Mesothelial cell of epicardium (in vitro differentiated cells): ENCODE measurements around the gene ASTN2. TPM values are rescaled to one million over a fixed set of nuclear protein-coding genes. Genes with fewer than 3 reads are reported as not detected.
"Not testable (repeated sequence)": the region's sequence is repeated elsewhere in the genome, so short reads cannot be mapped to it uniquely, and the experiment has no call there.

Source experiments
- DNase-seq, 2 experiments: peaks; one replicate each; pipeline ENCODE4 v3.0.0; 2021; ENCODE audit warnings: low spot score in 2 of 2; ENCODE audit not compliant: unreplicated experiment in 2 of 2
- H3K27ac Mint-ChIP-seq: 2 replicates; pipeline ENCODE4 v1.8.0; 2021; ENCODE audit warnings: mixed read lengths
- H3K27me3 Mint-ChIP-seq: 2 replicates; pipeline ENCODE4 v1.8.0; 2021; ENCODE audit warnings: low read depth, mixed read lengths
- H3K36me3 Mint-ChIP-seq: 2 replicates; pipeline ENCODE4 v1.8.0; 2021; ENCODE audit warnings: mixed read lengths
- H3K4me1 Mint-ChIP-seq: 2 replicates; pipeline ENCODE4 v1.8.0; 2021; ENCODE audit warnings: mixed read lengths
- H3K4me3 Mint-ChIP-seq: 2 replicates; pipeline ENCODE4 v1.8.0; 2021; ENCODE audit warnings: mild to moderate bottlenecking, moderate library complexity, mixed read lengths
- H3K9me3 Mint-ChIP-seq: 2 replicates; pipeline ENCODE4 v1.8.0; 2021; ENCODE audit warnings: mixed read lengths
- CTCF ChIP-seq: fragments of 200-600 bp; sonication (generic); IDR thresholded peaks from one replicate; pipeline ENCODE4 v1.5.0; 2021; ENCODE audit warnings: antibody characterized with exemption; ENCODE audit not compliant: unreplicated experiment
- total RNA-seq: library from RNA; stranded (reverse); gene quantifications from 3 replicates; pipeline ENCODE4 v1.2.1, GENCODE V29; 2021

The ASTN2 gene
- total RNA-seq, 1 donor from 2014 or later: 12.2 TPM

DNA sequence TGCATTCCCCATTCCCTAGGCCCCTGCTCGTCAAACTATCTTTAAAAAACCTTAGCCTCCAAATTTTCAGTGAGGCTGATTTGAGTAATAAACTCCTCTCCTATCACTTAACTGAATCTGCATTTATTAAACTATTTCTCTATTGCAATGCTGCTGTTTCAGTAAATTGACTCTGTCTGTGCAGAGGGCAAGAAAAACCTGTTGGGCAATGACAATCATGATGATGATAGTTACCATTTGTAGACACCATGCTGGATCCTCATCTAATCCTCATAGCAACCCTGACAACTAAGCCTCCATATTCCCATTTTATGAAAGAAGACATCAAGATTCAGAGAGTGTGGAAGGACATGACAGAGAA is 514.9 kb downstream of the ASTN2 start:
- Mint-ChIP-seq H3K4me1 (no peaks in the 10 kb centered on the region), H3K27me3 (peaks cover 2% of the 10 kb centered on the region), H3K4me3 (no peak overlapping the region), H3K36me3 (peaks cover 1% of the 10 kb centered on the region), H3K27ac (no peak overlapping the region), H3K9me3 (peaks cover 23% of the 10 kb centered on the region)
- no peak for TF ChIP-seq CTCF
- DNase-seq: no peak

GRCh38 chr9:116899337-116900006 is 515.4 kb downstream of the ASTN2 start:
- peaks cover 5% of the 10 kb centered on the region for H3K27me3 Mint-ChIP-seq
- H3K27ac Mint-ChIP-seq: no peak overlapping the region
- H3K4me1 Mint-ChIP-seq: no peaks in the 10 kb centered on the region
- H3K4me3 Mint-ChIP-seq: no peak overlapping the region
- DNase-seq: no peak
- H3K36me3 Mint-ChIP-seq: peaks cover 1% of the 10 kb centered on the region
- no peak for TF ChIP-seq CTCF
- H3K9me3 Mint-ChIP-seq: peaks cover 23% of the 10 kb centered on the region

- H3K9me3 Mint-ChIP-seq: peaks cover 21% of the 10 kb centered on the region
- not testable (repeated sequence) for H3K4me1 Mint-ChIP-seq, H3K4me3 Mint-ChIP-seq, DNase-seq, H3K27ac Mint-ChIP-seq, H3K36me3 Mint-ChIP-seq, H3K27me3 Mint-ChIP-seq
Observed at GRCh38 chr9:116898131-116898530, 516.7 kb downstream of the ASTN2 start.

DNA sequence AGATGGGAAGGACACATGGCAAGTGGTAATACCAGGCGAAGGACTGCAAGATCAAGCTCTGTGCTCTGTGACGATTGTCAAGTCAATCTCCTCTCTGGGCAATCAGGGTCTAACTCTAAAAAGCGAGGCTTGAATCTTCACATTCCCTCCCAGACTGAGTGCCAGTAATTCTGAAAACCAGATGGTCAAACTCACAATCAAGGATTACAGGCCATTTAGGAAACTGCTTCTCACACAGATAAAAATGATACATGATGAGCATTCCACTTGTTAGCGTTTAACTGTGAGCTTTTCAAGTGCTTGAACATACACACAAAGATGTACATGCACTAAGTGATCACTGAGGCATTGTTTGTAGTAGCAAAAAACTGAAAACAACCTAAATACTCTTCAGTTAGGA is 517.7 kb downstream of the ASTN2 start:
- peaks cover 1% of the 10 kb centered on the region for H3K36me3 Mint-ChIP-seq
- no peak for TF ChIP-seq CTCF
- no peak overlapping the region for H3K27ac Mint-ChIP-seq

DNA sequence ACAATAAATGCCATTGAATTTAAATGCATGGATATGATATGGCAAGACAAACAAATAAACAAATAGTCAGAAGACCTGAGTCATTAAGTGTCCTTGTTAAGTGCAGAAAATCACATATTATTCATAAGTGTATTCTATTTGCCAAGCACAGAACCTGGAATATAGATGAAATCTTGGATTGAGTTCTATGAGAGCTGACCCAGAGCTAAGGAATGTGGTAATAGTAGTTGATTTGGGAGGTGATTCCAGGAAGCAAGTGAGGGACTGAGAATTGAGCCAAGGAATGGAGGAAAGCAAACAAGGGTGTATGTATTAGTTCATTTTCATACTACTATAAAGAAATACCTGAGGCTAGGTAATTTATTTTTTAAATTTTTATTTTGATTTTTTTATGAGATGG is 518.9 kb downstream of the ASTN2 start:
- H3K4me3 Mint-ChIP-seq: no peak overlapping the region
- no peak for TF ChIP-seq CTCF
- H3K27ac Mint-ChIP-seq: no peak overlapping the region
- H3K9me3 Mint-ChIP-seq: peaks cover 16% of the 10 kb centered on the region
- peaks cover 11% of the 10 kb centered on the region for H3K27me3 Mint-ChIP-seq
- H3K36me3 Mint-ChIP-seq: peaks cover under 1% of the 10 kb centered on the region
- H3K4me1 Mint-ChIP-seq: no peaks in the 10 kb centered on the region
- no peak for DNase-seq

More for the DNA sequence above, 517.7 kb downstream of the ASTN2 start:
- peaks cover 16% of the 10 kb centered on the region for H3K9me3 Mint-ChIP-seq
- peaks cover 11% of the 10 kb centered on the region for H3K27me3 Mint-ChIP-seq
- no peaks in the 10 kb centered on the region for H3K4me1 Mint-ChIP-seq
- DNase-seq: no peak
- no peak overlapping the region for H3K4me3 Mint-ChIP-seq

GRCh38 chr9:116891424-116891823 is 523.4 kb downstream of the ASTN2 start:
- H3K4me3 Mint-ChIP-seq: no peak overlapping the region
- H3K36me3 Mint-ChIP-seq: no peaks in the 10 kb centered on the region
- DNase-seq: no peak
- H3K9me3 Mint-ChIP-seq: no peaks in the 10 kb centered on the region
- no peak for TF ChIP-seq CTCF
- H3K27ac Mint-ChIP-seq: no peak overlapping the region
- H3K4me1 Mint-ChIP-seq: no peaks in the 10 kb centered on the region
- H3K27me3 Mint-ChIP-seq: peaks cover 9% of the 10 kb centered on the region

GRCh38 chr9:116888476-116888875 is 526.4 kb downstream of the ASTN2 start:
- not testable (repeated sequence) for H3K9me3 Mint-ChIP-seq, H3K27ac Mint-ChIP-seq, H3K36me3 Mint-ChIP-seq, H3K4me3 Mint-ChIP-seq, DNase-seq, H3K27me3 Mint-ChIP-seq, H3K4me1 Mint-ChIP-seq
